PC-3 (cell line): ENCODE results near the gene TNIP1. TPM values are rescaled to one million over a fixed set of nuclear protein-coding genes. Genes with fewer than 3 reads are reported as not detected.

Source experiments
- ATAC-seq: fragments of 200-7000 bp; cut with Tn5 transposase; 2 replicates; pipeline ENCODE4 v1.9.1; 2020; ENCODE audit warnings: mild to moderate bottlenecking, moderate library complexity
- BruUV-seq: library from RNA; stranded (reverse); fragments of 400-500 nt; replicated peaks from 2 replicates; lab custom pipeline; 2021; lab: Mats Ljungman, UMichigan
- CTCF ChIA-PET: fragments of 300-600 bp; sonication (Branson Sonifier 250); formaldehyde crosslinking; loops from one replicate; lab custom pipeline; 2022; ENCODE audit warnings: antibody characterized with exemption; lab: Charles Lee
- POLR2A ChIA-PET: fragments of 300-600 bp; sonication (Branson Sonifier 250); formaldehyde crosslinking; loops from one replicate; lab custom pipeline; 2022; ENCODE audit warnings: antibody characterized with exemption; ENCODE audit not compliant: unreplicated experiment; lab: Charles Lee
- DNase-seq: peaks from one replicate; pipeline ENCODE4 v3.0.0-alpha.2; 2015
- H2AFZ ChIP-seq: fragments of 300-600 bp; sonication (generic); 2 replicates; pipeline ENCODE4 v1.6.0; 2016; ENCODE audit warnings: antibody characterized with exemption, low read length
- H3F3A ChIP-seq: fragments of 300-600 bp; sonication (generic); one replicate; pipeline ENCODE4 v1.6.0; 2017; ENCODE audit warnings: antibody characterized with exemption, low read length, control low read depth, mild to moderate bottlenecking; ENCODE audit not compliant: unreplicated experiment
- H3K27ac ChIP-seq: fragments of 300-600 bp; sonication (generic); 2 replicates; pipeline ENCODE4 v1.5.1; 2016; ENCODE audit warnings: mild to moderate bottlenecking, low read length
- H3K27me3 ChIP-seq: fragments of 300-600 bp; sonication (generic); 2 replicates; pipeline ENCODE4 v1.6.1; 2016; ENCODE audit warnings: low read length, mixed read lengths
- H3K36me3 ChIP-seq: fragments of 300-600 bp; sonication (generic); 2 replicates; pipeline ENCODE4 v1.6.1; 2016; ENCODE audit warnings: low read depth, mixed run types, low read length, mixed read lengths
- H3K4me1 ChIP-seq: fragments of 300-600 bp; sonication (generic); 2 replicates; pipeline ENCODE4 v1.5.1; 2016; ENCODE audit warnings: low read length; ENCODE audit not compliant: insufficient read depth
- H3K4me2 ChIP-seq: fragments of 300-600 bp; sonication (generic); 2 replicates; pipeline ENCODE4 v1.6.0; 2016; ENCODE audit warnings: low read length
- H3K4me3 ChIP-seq: fragments of 300-600 bp; sonication (generic); 2 replicates; pipeline ENCODE4 v1.5.1; 2016; ENCODE audit warnings: mild to moderate bottlenecking, low read length, mixed read lengths
- H3K79me2 ChIP-seq: fragments of 300-600 bp; sonication (generic); 2 replicates; pipeline ENCODE4 v1.6.1; 2017; ENCODE audit warnings: low read length, mixed read lengths
- H3K9ac ChIP-seq: fragments of 300-600 bp; sonication (generic); 2 replicates; pipeline ENCODE4 v1.6.0; 2016; ENCODE audit warnings: mild to moderate bottlenecking, low read length
- H3K9me2 ChIP-seq: fragments of 300-600 bp; sonication (generic); replicated peaks from 2 replicates; pipeline ENCODE4 v1.6.1; 2016; ENCODE audit warnings: mixed run types, low read length, mixed read lengths
- H3K9me3 ChIP-seq: fragments of 300-600 bp; sonication (generic); 2 replicates; pipeline ENCODE4 v1.6.1; 2016; ENCODE audit warnings: low read length, mixed read lengths
- H4K20me1 ChIP-seq: fragments of 300-600 bp; sonication (generic); 2 replicates; pipeline ENCODE4 v1.6.1; 2016; ENCODE audit warnings: low read length, mixed read lengths
- CTCF ChIP-seq: fragments of 300-600 bp; sonication (generic); conservative IDR thresholded peaks from 2 replicates; pipeline ENCODE4 v1.5.1; 2017; ENCODE audit warnings: antibody characterized with exemption, low read depth, mild to moderate bottlenecking, low read length
- EZH2 ChIP-seq: fragments of 300-600 bp; sonication (generic); IDR thresholded peaks from one replicate; pipeline ENCODE4 v1.6.1; 2017; ENCODE audit warnings: antibody characterized with exemption, mild to moderate bottlenecking, low read length; ENCODE audit not compliant: unreplicated experiment
- EZH2phosphoT487 ChIP-seq: fragments of 300-600 bp; sonication (generic); IDR thresholded peaks from 2 replicates; pipeline ENCODE4 v1.6.1; 2018; ENCODE audit warnings: mild to moderate bottlenecking, antibody characterized with exemption, low read length, borderline replicate concordance
- intact Hi-C: fragments of 100-400 bp; cut with micrococcal nuclease; formaldehyde crosslinking; loops from 2 replicates; pipeline ENCODE4 v1.9.0; 2023
- total RNA-seq: library from RNA; depleted of rRNA; stranded (reverse); fragments of >200 nt; gene quantifications from 2 replicates; pipeline ENCODE4 v1.2.3, GENCODE V29; 2014

Gene TNIP1
- total RNA-seq, 1 experiment from 2014 or later, result 90.0 TPM

DNA sequence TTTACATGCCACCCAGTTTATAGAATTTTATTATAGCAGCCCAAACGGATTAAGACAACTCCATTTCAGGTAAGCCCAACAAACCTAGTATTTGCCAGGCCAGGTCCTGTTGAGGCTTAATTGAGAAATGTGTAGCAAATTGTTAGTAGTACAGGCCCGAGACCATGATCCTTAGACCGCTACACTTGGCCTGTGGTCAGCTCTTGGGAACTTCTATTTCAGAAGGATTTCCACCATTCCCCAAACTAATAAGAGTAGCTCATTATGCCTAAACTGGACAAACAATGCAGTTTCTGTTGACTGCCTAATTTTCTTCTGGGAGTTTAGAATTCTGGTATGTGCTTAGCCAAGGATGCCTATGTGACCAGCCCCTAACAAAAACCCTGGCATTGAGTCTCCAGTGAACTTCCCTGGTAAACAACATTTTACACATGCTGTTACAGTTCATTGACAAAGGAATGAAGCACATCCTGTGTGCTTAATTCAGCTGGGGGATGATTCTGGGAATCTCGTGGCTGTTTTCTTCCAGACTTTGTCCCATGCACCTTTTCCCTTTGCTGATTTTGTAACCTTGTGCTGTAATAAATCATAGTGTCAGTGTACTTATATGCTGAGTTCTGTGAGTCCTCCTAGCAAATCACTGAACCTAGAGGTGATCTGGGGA, 66.0 kb downstream of the TNIP1 start:
- DNase-seq, result peak; percentile 61

GRCh38 chr5:151012862-151013261, 68.0 kb downstream of the TNIP1 start:
- no peak overlapping the region for H3K4me2 ChIP-seq
- H4K20me1 ChIP-seq, result no peaks in the 10 kb centered on the region
- no peaks in the 10 kb centered on the region for H3K9me3 ChIP-seq
- no peak overlapping the region for H2AFZ ChIP-seq
- no peaks in the 10 kb centered on the region for H3F3A ChIP-seq
- H3K9ac ChIP-seq, result no peak overlapping the region
- no peak overlapping the region for H3K27ac ChIP-seq
- no peaks in the 10 kb centered on the region for H3K79me2 ChIP-seq
- DNase-seq (no peak), ATAC-seq (no peak)
- CTCF ChIA-PET, result no interaction called here
- no peaks in the 10 kb centered on the region for H3K9me2 ChIP-seq
- H3K27me3 ChIP-seq, result no peaks in the 10 kb centered on the region
- H3K4me3 ChIP-seq, result no peak overlapping the region
- BruUV-seq, result no TSS peak
- H3K36me3 ChIP-seq, result no peaks in the 10 kb centered on the region
- TF ChIP-seq EZH2phosphoT487 (no peak), CTCF (no peak), EZH2 (no peak)
- POLR2A ChIA-PET, result no interaction called here
- intact Hi-C loops, result no loop called here
- H3K4me1 ChIP-seq, result peaks cover 10% of the 10 kb centered on the region

More for the DNA sequence above, 66.0 kb downstream of the TNIP1 start:
- H3K27me3 ChIP-seq, result no peaks in the 10 kb centered on the region
- no peaks in the 10 kb centered on the region for H3K36me3 ChIP-seq
- TF ChIP-seq EZH2 (no peak), EZH2phosphoT487 (no peak), CTCF (no peak)
- no peaks in the 10 kb centered on the region for H3K79me2 ChIP-seq
- H3K27ac ChIP-seq, result peak overlapping the region; percentile 39
- no peak overlapping the region for H3K4me3 ChIP-seq
- ChIA-PET CTCF (interaction anchor here (1.0 kb wide), 1 partner anchor 13 kb away, joined by 4 read pairs; no protein-coding TSS in a partner anchor), POLR2A (no interaction called here)
- peak; percentile 94 for ATAC-seq
- no peaks in the 10 kb centered on the region for H4K20me1 ChIP-seq
- no peaks in the 10 kb centered on the region for H3K9me2 ChIP-seq
- H2AFZ ChIP-seq, result peak overlapping the region; percentile 14; the same call in 1 of the 2 replicates
- no TSS peak for BruUV-seq
- H3F3A ChIP-seq, result no peaks in the 10 kb centered on the region
- intact Hi-C loops, result no loop called here
- H3K9me3 ChIP-seq, result no peaks in the 10 kb centered on the region
- peaks cover 10% of the 10 kb centered on the region for H3K4me1 ChIP-seq
- H3K9ac ChIP-seq, result no peak overlapping the region
- H3K4me2 ChIP-seq, result peak overlapping the region; percentile 17; the same call in 1 of the 2 replicates

- POLR2A ChIA-PET, result no interaction called here
- no peak for ATAC-seq
Measured at GRCh38 chr5:151008906-151009305, 71.9 kb downstream of the TNIP1 start.

More at GRCh38 chr5:151008906-151009305, 71.9 kb downstream of the TNIP1 start:
- no peak for DNase-seq
- no peaks in the 10 kb centered on the region for H3K79me2 ChIP-seq
- H3K9me2 ChIP-seq, result no peaks in the 10 kb centered on the region
- no TSS peak for BruUV-seq
- H3K27me3 ChIP-seq, result no peaks in the 10 kb centered on the region
- H2AFZ ChIP-seq, result no peak overlapping the region
- no peaks in the 10 kb centered on the region for H3K36me3 ChIP-seq
- no peaks in the 10 kb centered on the region for H3K9me3 ChIP-seq
- intact Hi-C loops, result no loop called here
- no peak overlapping the region for H3K4me2 ChIP-seq
- no peaks in the 10 kb centered on the region for H3K4me1 ChIP-seq
- H4K20me1 ChIP-seq, result no peaks in the 10 kb centered on the region
- H3K27ac ChIP-seq, result no peak overlapping the region
- TF ChIP-seq CTCF, result no peak
- no peak for TF ChIP-seq EZH2
- no peak for TF ChIP-seq EZH2phosphoT487
- CTCF ChIA-PET, result no interaction called here
- no peak overlapping the region for H3K9ac ChIP-seq
- H3K4me3 ChIP-seq, result no peak overlapping the region
- H3F3A ChIP-seq, result no peaks in the 10 kb centered on the region
